Lower leg skin (tissue), 4 donors: ENCODE data around the gene NEDD4L. TPM values are rescaled to one million over a fixed set of nuclear protein-coding genes. Genes with fewer than 3 reads are reported as not detected.

Experiments
- DNase-seq, 2 donors: peaks; one replicate each; pipeline ENCODE4 v3.0.0-alpha.2; 2019; ENCODE audit warnings: low spot score in 2 of 2
- H3K4me3 ChIP-seq: fragments of 200-600 bp; sonication (generic); 2 replicates; pipeline ENCODE4 v1.5.1; 2017; ENCODE audit warnings: mild to moderate bottlenecking, low read depth; ENCODE audit not compliant: poor library complexity, severe bottlenecking
- CTCF ChIP-seq, 3 donors: fragments of 450-650 bp; IDR thresholded peaks; one replicate each; pipeline ENCODE4 v1.5.1; 2016; ENCODE audit warnings: antibody characterized with exemption in 3 of 3, mild to moderate bottlenecking in 3 of 3, moderate library complexity in 2 of 3
- POLR2A ChIP-seq, 2 donors: fragments of 450-650 bp; IDR thresholded peaks; one replicate each; pipeline ENCODE4 v1.6.1; 2016 to 2017; ENCODE audit warnings: antibody characterized with exemption in 2 of 2, mild to moderate bottlenecking in 1 of 2, moderate library complexity in 1 of 2
- WGBS, 2 donors: methylation state at CpG; one replicate each; pipeline ENCODE4 v1.1.5; 2018; 5-methylcytosine and 5-hydroxymethylcytosine counted together
- intact Hi-C: fragments of 100-400 bp; cut with DNase I; formaldehyde crosslinking; loops from one replicate; pipeline ENCODE4 v1.15.0; 2023; ENCODE audit warnings: low total_unique reads
- total RNA-seq, 4 donors: library from RNA; depleted of rRNA; stranded (reverse); fragments of >200 nt; gene quantifications; one replicate each; pipeline ENCODE4 v1.1.0, GENCODE V29; 2016

NEDD4L gene
- total RNA-seq, 4 donors from 2014 or later: 22.9 to 127 (median 35.0) TPM

- no peak overlapping the region for H3K4me3 ChIP-seq
- TF ChIP-seq CTCF (IDR thresholded peaks at IDR 0.05): no peak
- TF ChIP-seq POLR2A (IDR thresholded peaks at IDR 0.05): no peak
- intact Hi-C loops: no loop called here
- 41 to 43% methylated on average over 6 of the region's 6 CpGs for WGBS, 2 donors
- no peak for DNase-seq
Observed at GRCh38 chr18:58438161-58438957, 394.3 kb downstream of the NEDD4L start.

- no peak for TF ChIP-seq POLR2A (IDR thresholded peaks at IDR 0.05)
- TF ChIP-seq CTCF (IDR thresholded peaks at IDR 0.05): no peak
- DNase-seq: no peak
- intact Hi-C loops: no loop called here
- H3K4me3 ChIP-seq: no peak overlapping the region
- 61 to 68% methylated on average over 3 of the region's 3 CpGs for WGBS, 2 donors
Observed at GRCh38 chr18:58438958-58439300, 394.9 kb downstream of the NEDD4L start.

- WGBS, 2 donors: 71 to 82% methylated on average over 6 of the region's 6 CpGs
- H3K4me3 ChIP-seq: no peak overlapping the region
- no peak for DNase-seq
- intact Hi-C loops: no loop called here
- TF ChIP-seq CTCF (IDR thresholded peaks at IDR 0.05) (no peak), POLR2A (IDR thresholded peaks at IDR 0.05) (no peak)
Observed at GRCh38 chr18:58443671-58444070, 399.6 kb downstream of the NEDD4L start.

- 87 to 88% methylated on average over 11 of the region's 11 CpGs for WGBS, 2 donors
Observed at GRCh38 chr18:58446391-58447060, 402.5 kb downstream of the NEDD4L start.

GRCh38 chr18:58447402-58448095 is 403.5 kb downstream of the NEDD4L start:
- DNase-seq: no peak
- no peak overlapping the region for H3K4me3 ChIP-seq
- no peak for TF ChIP-seq POLR2A (IDR thresholded peaks at IDR 0.05)
- TF ChIP-seq CTCF (IDR thresholded peaks at IDR 0.05): no peak
- intact Hi-C loops: no loop called here
- 56 to 60% methylated on average over 9 of the region's 9 CpGs for WGBS, 2 donors

More at GRCh38 chr18:58446391-58447060, 402.5 kb downstream of the NEDD4L start:
- intact Hi-C loops: no loop called here
- no peak overlapping the region for H3K4me3 ChIP-seq
- TF ChIP-seq POLR2A (IDR thresholded peaks at IDR 0.05): no peak
- DNase-seq: no peak

GRCh38 chr18:58449464-58449863 is 405.4 kb downstream of the NEDD4L start:
- intact Hi-C loops: no loop called here
- no peak for TF ChIP-seq POLR2A (IDR thresholded peaks at IDR 0.05)
- TF ChIP-seq CTCF (IDR thresholded peaks at IDR 0.05): no peak
- H3K4me3 ChIP-seq: no peak overlapping the region
- no peak for DNase-seq
- 72 to 75% methylated on average over 5 of the region's 5 CpGs for WGBS, 2 donors
